Spleen (tissue), 11 donors: Measurements from ENCODE around the gene FZD2. TPM values are rescaled to one million over a fixed set of nuclear protein-coding genes. Genes with fewer than 3 reads are reported as not detected.

Source experiments
- DNase-seq: peaks from one replicate; pipeline ENCODE4 v3.0.0-alpha.2; 2020
- H3K27ac ChIP-seq, 8 donors: fragments of 200-600 bp; sonication (generic) in 7 of 8; 1 replicate in 4 of 8; 2 replicates in 4 of 8; pipeline versions ENCODE4 v1.5.0 to v1.8.0; 2016 to 2021; ENCODE audit warnings: inconsistent platforms in 4 of 8, mild to moderate bottlenecking in 4 of 8, moderate library complexity in 1 of 8
- H3K27me3 ChIP-seq, 7 donors: fragments of 200-600 bp; sonication (generic) in 6 of 7; replicated peaks in 1 of 7; 1 replicate in 4 of 7; 2 replicates in 3 of 7; pipeline versions ENCODE4 v1.5.0 to v1.8.0; 2016 to 2021; ENCODE audit warnings: inconsistent platforms in 3 of 7, mild to moderate bottlenecking in 1 of 7
- H3K36me3 ChIP-seq, 6 donors: fragments of 200-600 bp; sonication (generic) in 5 of 6; 1 replicate in 4 of 6; 2 replicates in 2 of 6; pipeline versions ENCODE4 v1.5.0 to v1.8.0; 2016 to 2021; ENCODE audit warnings: inconsistent platforms in 2 of 6
- H3K4me1 ChIP-seq, 6 donors: fragments of 200-600 bp; sonication (generic) in 5 of 6; 1 replicate in 3 of 6; 2 replicates in 3 of 6; pipeline versions ENCODE4 v1.5.0 to v1.8.0; 2016 to 2021; ENCODE audit warnings: inconsistent platforms in 3 of 6
- H3K4me3 ChIP-seq, 8 donors: fragments of 200-600 bp; sonication (generic) in 7 of 8; 1 replicate in 4 of 8; 2 replicates in 4 of 8; pipeline versions ENCODE4 v1.5.0 to v1.8.0; 2016 to 2021; ENCODE audit warnings: inconsistent platforms in 4 of 8, mild to moderate bottlenecking in 4 of 8, moderate library complexity in 2 of 8
- H3K9me3 ChIP-seq, 8 donors: fragments of 200-600 bp; sonication (generic) in 7 of 8; 1 replicate in 4 of 8; 2 replicates in 4 of 8; pipeline versions ENCODE4 v1.5.0 to v1.8.0; 2016 to 2021; ENCODE audit warnings: inconsistent platforms in 4 of 8
- POLR2A ChIP-seq, 3 donors: fragments of 450-650 bp; IDR thresholded peaks; one replicate each; pipeline ENCODE4 v1.5.1; 2017; ENCODE audit warnings: antibody characterized with exemption in 3 of 3, mild to moderate bottlenecking in 1 of 3
- POLR2AphosphoS5 ChIP-seq, 3 donors: sonication (generic); formaldehyde crosslinking; IDR thresholded peaks; one replicate each; pipeline ENCODE4 v1.5.1; 2017; ENCODE audit warnings: antibody characterized with exemption in 3 of 3
- WGBS, 5 donors: extraction: QIAGEN DNeasy Blood & Tissue Kit in 3 of 5; methylation state at CpG; one replicate each; pipeline versions ENCODE4 v1.1.5 to v1.1.7; 2013 to 2018; 5-methylcytosine and 5-hydroxymethylcytosine counted together
- intact Hi-C: fragments of 100-400 bp; cut with DNase I; formaldehyde crosslinking; loops from one replicate; pipeline ENCODE4 v1.15.0; 2023; ENCODE audit warnings: low total_unique reads
- polyA plus RNA-seq, 3 donors: library from polyadenylated mRNA; stranded (reverse); fragments of 200-250 nt; gene quantifications; one replicate each; pipeline ENCODE4 v1.2.1, GENCODE V29; 2013
- total RNA-seq, 7 donors: library from RNA; depleted of rRNA in 3 of 7; stranded (reverse); fragments of >200 nt in 3 of 7; fragmentation: NEBNext Ultra II Directional in 4 of 7; extraction: Animal tissue kit (Norgen Biotek cat#: 25700) in 4 of 7; gene quantifications; one replicate each; pipeline versions ENCODE4 v1.1.0 to v1.2.1, GENCODE V29; 2016 to 2021
- TF ChIP-seq, protein P1 (sequence below), 11 experiments: fragments of 200-600 bp in 7 of 11; fragments of 450-650 bp in 4 of 11; sonication (generic) in 4 of 11; IDR thresholded peaks in 8 of 11; conservative IDR thresholded peaks in 3 of 11; 1 replicate in 7 of 11; 2 replicates in 4 of 11; pipeline versions ENCODE4 v1.4.0 to v1.8.0; 2016 to 2021; ENCODE audit warnings: antibody characterized with exemption in 11 of 11, inconsistent platforms in 4 of 11, mild to moderate bottlenecking in 1 of 11
- donor health status: healthy with polysubstance abuse.
- donor health status: DM: no; HTN: no; CAD: no; lungs with moderate emphysema.
- donor health status: DM: no; HTN: no; CAD: no.
- donor health status: Bipolar disorder and iron deficiency.
- donor health status: healthy.
- donor health status: DM: no; HTN: no; CAD: no.
- donor health status: DM: yes; HTN: yes; CAD: no.

FZD2 gene
- total and polyA plus RNA-seq, 10 donors: 1.2 to 6.0 (median 2.9) TPM

DNA sequence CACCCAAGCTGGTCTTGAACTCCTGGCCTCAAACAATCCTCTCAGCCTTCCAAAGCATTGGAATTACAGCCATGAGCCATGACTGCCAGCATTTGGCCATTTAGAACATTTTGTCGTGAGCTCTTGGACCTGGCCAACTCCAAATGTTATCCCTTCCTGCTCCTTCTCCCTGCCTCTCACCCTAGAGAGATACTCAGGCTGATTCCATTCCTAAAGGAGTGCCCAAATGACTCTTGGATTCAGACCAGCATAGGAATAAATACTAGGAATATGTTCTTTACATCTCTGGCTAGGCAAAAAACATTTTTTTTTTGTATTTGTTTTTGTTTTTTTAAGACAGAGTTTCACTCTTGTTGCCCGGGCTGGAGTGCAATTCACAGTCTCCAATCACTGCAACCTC lies 15.5 kb downstream of the FZD2 start:
- 82 to 91% (median 90%) methylated on average over 2 of the region's 2 CpGs for WGBS, 5 donors
- Histone ChIP-seq H3K27ac (no peak overlapping the region), H3K36me3 (no peaks in the 10 kb centered on the region), H3K27me3 (peaks cover 0 to 45% (median 5%) of the 10 kb centered on the region in 7 donors), H3K4me3 (no peak overlapping the region), H3K9me3 (no peaks in the 10 kb centered on the region), H3K4me1 (no peaks in the 10 kb centered on the region)
- TF ChIP-seq POLR2A (IDR thresholded peaks at IDR 0.05) (no peak), POLR2AphosphoS5 (IDR thresholded peaks at IDR 0.05) (no peak)
- TF ChIP-seq, protein P1, sequence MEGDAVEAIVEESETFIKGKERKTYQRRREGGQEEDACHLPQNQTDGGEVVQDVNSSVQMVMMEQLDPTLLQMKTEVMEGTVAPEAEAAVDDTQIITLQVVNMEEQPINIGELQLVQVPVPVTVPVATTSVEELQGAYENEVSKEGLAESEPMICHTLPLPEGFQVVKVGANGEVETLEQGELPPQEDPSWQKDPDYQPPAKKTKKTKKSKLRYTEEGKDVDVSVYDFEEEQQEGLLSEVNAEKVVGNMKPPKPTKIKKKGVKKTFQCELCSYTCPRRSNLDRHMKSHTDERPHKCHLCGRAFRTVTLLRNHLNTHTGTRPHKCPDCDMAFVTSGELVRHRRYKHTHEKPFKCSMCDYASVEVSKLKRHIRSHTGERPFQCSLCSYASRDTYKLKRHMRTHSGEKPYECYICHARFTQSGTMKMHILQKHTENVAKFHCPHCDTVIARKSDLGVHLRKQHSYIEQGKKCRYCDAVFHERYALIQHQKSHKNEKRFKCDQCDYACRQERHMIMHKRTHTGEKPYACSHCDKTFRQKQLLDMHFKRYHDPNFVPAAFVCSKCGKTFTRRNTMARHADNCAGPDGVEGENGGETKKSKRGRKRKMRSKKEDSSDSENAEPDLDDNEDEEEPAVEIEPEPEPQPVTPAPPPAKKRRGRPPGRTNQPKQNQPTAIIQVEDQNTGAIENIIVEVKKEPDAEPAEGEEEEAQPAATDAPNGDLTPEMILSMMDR (IDR thresholded peaks at IDR 0.05 in 8 of 11, conservative IDR thresholded peaks at IDR 0.05 in 3 of 11): no peak
- intact Hi-C loops: no loop called here
- DNase-seq: no peak

DNA sequence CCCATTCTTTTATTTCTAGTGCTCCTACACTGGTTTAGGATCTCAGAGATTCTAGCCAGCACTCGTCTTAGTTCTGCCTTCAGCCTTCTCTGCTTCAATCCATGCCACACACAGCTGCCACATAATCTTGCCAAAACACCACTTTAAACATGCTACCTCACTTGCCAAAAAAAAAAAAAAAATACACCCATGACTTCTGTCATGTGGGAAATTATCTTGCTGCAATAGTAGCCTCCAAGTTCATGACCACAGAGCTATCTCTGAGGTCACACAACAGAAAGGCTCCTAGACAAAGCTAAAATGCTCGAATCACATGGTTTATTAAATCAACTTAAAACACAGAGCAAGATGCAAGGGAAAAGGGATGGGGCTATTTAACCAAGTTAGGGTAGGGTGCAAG lies 18.1 kb downstream of the FZD2 start:
- H3K36me3 ChIP-seq: no peaks in the 10 kb centered on the region
- H3K4me3 ChIP-seq: no peak overlapping the region
- no peaks in the 10 kb centered on the region for H3K9me3 ChIP-seq
- no peak overlapping the region for H3K27ac ChIP-seq
- WGBS, 5 donors: 57 to 84% (median 59%) methylated on average over 2 of the region's 2 CpGs
- H3K4me1 ChIP-seq: no peaks in the 10 kb centered on the region
- DNase-seq: no peak
- intact Hi-C loops: no loop called here
- TF ChIP-seq POLR2AphosphoS5 (IDR thresholded peaks at IDR 0.05): no peak
- TF ChIP-seq POLR2A (IDR thresholded peaks at IDR 0.05): no peak
- TF ChIP-seq, protein P1 (IDR thresholded peaks at IDR 0.05 in 8 of 11, conservative IDR thresholded peaks at IDR 0.05 in 3 of 11): no peak
- H3K27me3 ChIP-seq: peaks cover 0 to 41% (median 0%) of the 10 kb centered on the region in 7 donors

DNA sequence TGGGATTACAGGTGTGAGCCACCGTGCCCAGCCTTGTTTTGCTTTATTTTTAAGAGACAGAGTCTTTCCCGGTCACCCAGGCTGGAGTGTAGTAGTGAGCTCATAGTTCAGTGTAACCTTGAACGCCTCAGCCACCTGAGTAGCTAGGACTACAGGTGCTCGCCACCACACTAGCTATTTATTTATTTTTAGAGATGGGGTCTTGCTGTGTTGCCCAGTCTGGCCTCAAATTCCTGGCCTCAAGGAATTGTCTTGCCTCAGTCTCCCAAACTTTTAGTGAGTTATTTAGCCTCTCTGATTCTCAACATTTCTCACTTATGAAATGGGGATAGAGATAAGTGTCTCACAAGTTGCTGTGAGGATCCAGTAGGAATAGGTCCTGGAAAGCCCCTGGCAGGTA lies 21.7 kb downstream of the FZD2 start:
- peak; percentile 7 for DNase-seq
- Histone ChIP-seq H3K27me3 (peaks cover 0 to 52% (median 0%) of the 10 kb centered on the region in 7 donors), H3K4me3 (no peak overlapping the region), H3K9me3 (no peaks in the 10 kb centered on the region), H3K36me3 (no peaks in the 10 kb centered on the region), H3K4me1 (no peaks in the 10 kb centered on the region), H3K27ac (no peak overlapping the region)
- 51 to 73% (median 68%) methylated on average over 4 of the region's 4 CpGs for WGBS, 5 donors
- intact Hi-C loops: no loop called here
- TF ChIP-seq POLR2AphosphoS5 (IDR thresholded peaks at IDR 0.05): no peak
- no peak for TF ChIP-seq POLR2A (IDR thresholded peaks at IDR 0.05)
- TF ChIP-seq, protein P1 (IDR thresholded peaks at IDR 0.05 in 8 of 11, conservative IDR thresholded peaks at IDR 0.05 in 3 of 11): no peak

DNA sequence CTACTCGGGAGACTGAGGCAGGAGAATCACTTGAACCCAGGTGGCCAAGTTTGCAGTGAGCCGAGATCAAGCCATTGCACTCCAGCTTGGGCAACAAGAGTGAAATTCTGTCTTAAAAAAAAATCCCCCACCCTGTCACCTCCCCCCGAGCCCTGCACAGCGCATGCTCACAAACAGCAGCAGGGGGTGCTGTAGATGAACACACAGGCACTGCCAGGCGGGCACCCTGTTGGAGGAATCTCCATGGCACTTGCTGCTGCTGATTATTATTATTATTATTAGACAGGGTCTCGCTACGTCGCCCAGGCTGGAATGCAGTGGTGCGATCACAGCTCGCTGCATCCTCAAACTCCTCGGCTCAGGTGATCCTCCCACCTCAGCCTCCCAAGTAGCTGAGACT lies 24.6 kb downstream of the FZD2 start:
- DNase-seq: no peak
- Histone ChIP-seq H3K36me3 (no peaks in the 10 kb centered on the region), H3K4me1 (no peaks in the 10 kb centered on the region), H3K4me3 (no peak overlapping the region), H3K27me3 (peaks cover 0 to 43% (median 0%) of the 10 kb centered on the region in 7 donors), H3K27ac (no peak overlapping the region), H3K9me3 (no peaks in the 10 kb centered on the region)
- TF ChIP-seq POLR2AphosphoS5 (IDR thresholded peaks at IDR 0.05): no peak
- TF ChIP-seq, protein P1 (IDR thresholded peaks at IDR 0.05 in 8 of 11, conservative IDR thresholded peaks at IDR 0.05 in 3 of 11): peak in 1 of 11 experiments; percentile 11
- intact Hi-C loops: no loop called here
- 80 to 90% (median 87%) methylated on average over 10 to 11 of the region's 11 CpGs for WGBS, 5 donors
